Measurements from ENCODE around the gene FRAT1. TPM values are rescaled to one million over a fixed set of nuclear protein-coding genes. Genes with fewer than 3 reads are reported as not detected.

FRAT1 gene
- total and polyA plus RNA-seq, 2 of the 4 experiments (the other 2 are of a cell fraction), result 0.54 to 0.89 TPM

DNA sequence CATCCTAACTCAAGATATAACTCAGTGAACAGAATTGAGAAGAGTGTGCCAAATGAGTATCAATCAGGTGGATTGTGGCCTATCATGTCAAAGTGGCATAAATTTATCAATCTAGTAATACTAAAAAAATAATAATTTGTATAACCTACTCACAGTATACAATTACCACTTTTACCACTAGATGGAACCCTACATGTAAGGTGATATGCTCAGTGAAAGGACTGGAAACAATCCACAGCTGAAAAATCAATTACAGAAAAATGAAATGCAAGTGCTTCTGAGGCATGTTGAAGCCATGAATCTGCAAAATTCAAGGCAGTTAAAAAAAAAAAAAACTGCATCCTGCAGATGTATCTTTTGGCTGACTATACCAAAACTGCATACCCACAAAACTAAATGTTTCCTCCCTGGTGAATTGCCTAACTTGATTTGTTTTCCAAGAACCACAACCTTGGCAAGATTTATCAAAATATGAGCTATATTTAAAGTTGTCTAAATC lies 40.5 kb upstream of the FRAT1 start:
- Histone ChIP-seq H3K4ac (ENCODE audit: low read depth, low read length) (no peak overlapping the region), H3K4me2 (ENCODE audit: low read depth, low read length) (peak overlapping the region; percentile 51), H4K20me1 (ENCODE audit: insufficient read depth, low read length) (no peaks in the 10 kb centered on the region), H2AFZ (replicated peaks; ENCODE audit: low read length, poor library complexity) (no peak overlapping the region), H3K9me3 (ENCODE audit: control insufficient read depth, insufficient read depth, low read length) (no peaks in the 10 kb centered on the region), H3K9ac (ENCODE audit: low read depth, low read length) (no peak overlapping the region; the same call in 1 of the 2 replicates), H4K91ac (ENCODE audit: insufficient read depth, low read depth, low read length) (no peak overlapping the region), H3K4me3 (ENCODE audit: insufficient read depth, low read depth, low read length) (no peak overlapping the region), H3K27ac (ENCODE audit: insufficient read depth, low read length) (no peak overlapping the region), H3K36me3 (ENCODE audit: control insufficient read depth, insufficient read depth, low read length) (no peaks in the 10 kb centered on the region), H3K9me1 (ENCODE audit: insufficient read depth, low read length) (peaks cover 4% of the 10 kb centered on the region; the same call in 1 of the 2 replicates), H3K18ac (ENCODE audit: low read depth, low read length) (no peak overlapping the region), H2BK15ac (ENCODE audit: low read depth, low read length) (no peak overlapping the region), H3K23ac (ENCODE audit: low read depth, low read length) (no peak overlapping the region), H3K27me3 (ENCODE audit: control insufficient read depth, insufficient read depth, low read length) (no peaks in the 10 kb centered on the region), H2AK9ac (replicated peaks; ENCODE audit: low read depth, low read length, poor library complexity) (no peak overlapping the region), H2AK5ac (ENCODE audit: low read depth, low read length) (no peak overlapping the region), H4K5ac (ENCODE audit: low read depth, low read length) (no peak overlapping the region), H2BK20ac (ENCODE audit: low read depth, low read length) (no peak overlapping the region), H2BK120ac (ENCODE audit: low read depth, low read length) (no peak overlapping the region), H3K79me1 (ENCODE audit: low read depth in 1 of 2, low read length in 2 of 2) (peaks cover 18 to 33% of the 10 kb centered on the region in 2 experiments; a peak in 3 of 4 replicates), H3K4me1 (ENCODE audit: control insufficient read depth, insufficient read depth, low read length) (peaks cover 6% of the 10 kb centered on the region; the same call in 1 of the 2 replicates), H3K56ac (ENCODE audit: extremely low read depth, insufficient read depth, low read length) (no peak overlapping the region), H4K8ac (ENCODE audit: low read depth in 2 of 2, low read length in 2 of 2) (no peak overlapping the region), H3K14ac (replicated peaks; ENCODE audit: low read depth, low read length) (no peak overlapping the region), H2BK5ac (ENCODE audit: low read depth, low read length, poor library complexity, severe bottlenecking) (no peak overlapping the region)
- BruUV-seq (replicated peaks), result no TSS peak
- ATAC-seq (ENCODE audit: low read depth) (peak; percentile 97), DNase-seq (peak; percentile 93)
- ChIA-PET POLR2A (ENCODE audit: unreplicated experiment) (no interaction called here), CTCF (interaction anchor here (0.6 to 2.2 kb wide), 16 partner anchors 8 to 473 kb away, joined by 3 to 23 read pairs (median 4); partner anchors contain the start of gene FRAT1)
- intact Hi-C loops (cut with micrococcal nuclease), result loop anchor here (2.0 kb wide), 2 partner anchors 54 to 76 kb away; no protein-coding TSS in a partner anchor
- in situ Hi-C loops (cut with MboI; ENCODE audit: low sequenced_read_pairs), result no loop called here
- dilution Hi-C loops (cut with HindIII; ENCODE audit: low sequenced_read_pairs, unreplicated experiment), result no loop called here
- TF ChIP-seq NFE2L2 (IDR thresholded peaks at IDR 0.05; ENCODE audit: low read depth, low read length), result peak; percentile 36; the same call in 1 of the 2 replicates
- TF ChIP-seq CTCF (conservative IDR thresholded peaks at IDR 0.05; ENCODE audit: low read depth, low read length), result peak; percentile 61
- peak; percentile 55 for TF ChIP-seq SMC3 (IDR thresholded peaks at IDR 0.05; ENCODE audit: low read depth, low read length)
- TF ChIP-seq BHLHE40 (IDR thresholded peaks at IDR 0.05; ENCODE audit: low read depth, low read length), result no peak
- TF ChIP-seq RAD21 (IDR thresholded peaks at IDR 0.05; ENCODE audit: low read length), result peak; percentile 60

All from IMR-90 (cell line).